Upper lobe of left lung (tissue), 6 donors: ENCODE results near the gene RPL5. TPM values are rescaled to one million over a fixed set of nuclear protein-coding genes. Genes with fewer than 3 reads are reported as not detected.

Experiments
- ATAC-seq, 2 donors: fragments of 200-7000 bp; cut with Tn5 transposase; one replicate each; pipeline ENCODE4 v1.9.1; 2022; ENCODE audit warnings: mild to moderate bottlenecking in 2 of 2, moderate library complexity in 2 of 2; ENCODE audit not compliant: low FRiP score in 2 of 2
- DNase-seq, 2 donors: peaks; one replicate each; pipeline ENCODE4 v3.0.0-alpha.2; 2019 to 2020
- H3K27ac ChIP-seq, 4 donors: fragments of 200-600 bp; sonication (generic); one replicate each; pipeline ENCODE4 v1.5.1; 2016 to 2019
- H3K27me3 ChIP-seq, 4 donors: fragments of 200-600 bp; sonication (generic); one replicate each; pipeline ENCODE4 v1.5.1; 2017 to 2019
- H3K36me3 ChIP-seq, 4 donors: fragments of 200-600 bp; sonication (generic); one replicate each; pipeline ENCODE4 v1.5.1; 2016 to 2019
- H3K4me1 ChIP-seq, 4 donors: fragments of 200-600 bp; sonication (generic); one replicate each; pipeline ENCODE4 v1.5.1; 2018 to 2019
- H3K4me3 ChIP-seq, 4 donors: fragments of 200-600 bp; sonication (generic); one replicate each; pipeline ENCODE4 v1.5.1; 2017 to 2019; ENCODE audit warnings: mild to moderate bottlenecking in 2 of 4, moderate library complexity in 1 of 4
- H3K9me3 ChIP-seq, 4 donors: fragments of 200-600 bp; sonication (generic); one replicate each; pipeline ENCODE4 v1.5.1; 2018 to 2019
- EP300 ChIP-seq, 4 donors: sonication (generic); formaldehyde crosslinking; IDR thresholded peaks; one replicate each; pipeline ENCODE4 v1.5.1; 2017; ENCODE audit warnings: antibody characterized with exemption in 4 of 4, control low read depth in 2 of 4
- POLR2A ChIP-seq, 4 donors: fragments of 450-650 bp; IDR thresholded peaks; one replicate each; pipeline ENCODE4 v1.5.1; 2016 to 2017; ENCODE audit warnings: antibody characterized with exemption in 4 of 4, mild to moderate bottlenecking in 2 of 4
- POLR2AphosphoS5 ChIP-seq, 2 donors: sonication (generic); formaldehyde crosslinking; IDR thresholded peaks; one replicate each; pipeline ENCODE4 v1.5.1; 2017; ENCODE audit warnings: antibody characterized with exemption in 2 of 2
- WGBS, 2 donors: methylation state at CpG; one replicate each; pipeline ENCODE4 v1.1.5; 2017 to 2018; 5-methylcytosine and 5-hydroxymethylcytosine counted together
- total RNA-seq, 6 donors: library from RNA; depleted of rRNA in 4 of 6; stranded (reverse); fragments of >200 nt in 4 of 6; gene quantifications; one replicate each; pipeline versions ENCODE4 v1.1.0 to v1.2.1, GENCODE V29; 2016 to 2021
- TF ChIP-seq, protein P1 (sequence below), 6 experiments: fragments of 450-650 bp in 4 of 6; fragments of 200-600 bp in 2 of 6; sonication (generic) in 2 of 6; IDR thresholded peaks; one replicate each; pipeline ENCODE4 v1.5.1; 2016 to 2019; ENCODE audit warnings: antibody characterized with exemption in 6 of 6
- donor health status: DM: no; HTN: no; CAD: no; lungs with moderate emphysema.
- donor health status: DM: no; HTN: yes; CAD: no; lungs with severe emphysema.

RPL5 gene
- total RNA-seq, 6 donors from 2014 or later: 716 to 1,207 (median 813) TPM

DNA sequence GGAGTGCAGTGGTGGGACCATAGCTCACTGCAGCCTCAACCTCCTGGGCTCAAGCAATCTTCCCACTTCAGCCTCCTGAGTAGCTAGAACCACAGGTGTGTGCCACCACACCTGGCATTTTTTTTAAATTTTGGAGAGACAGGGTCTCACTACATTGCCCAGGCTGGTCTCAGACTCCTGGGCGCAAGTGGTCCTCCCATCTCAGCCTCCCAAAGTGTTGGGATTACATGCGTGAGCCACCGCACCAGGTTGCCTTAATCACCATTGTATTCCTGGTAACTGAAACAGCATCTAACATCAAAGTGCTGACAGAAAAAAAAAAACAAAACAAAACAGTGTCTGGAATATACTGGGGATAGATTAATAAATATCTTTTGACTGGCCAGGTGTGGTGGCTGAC is 18.2 kb downstream of the RPL5 start:
- Histone ChIP-seq H3K9me3 (no peaks in the 10 kb centered on the region), H3K27me3 (no peaks in the 10 kb centered on the region), H3K4me1 (peaks cover 2 to 18% (median 9%) of the 10 kb centered on the region in 4 donors), H3K4me3 (no peak overlapping the region), H3K36me3 (no peaks in the 10 kb centered on the region), H3K27ac (no peak overlapping the region)
- no peak for TF ChIP-seq POLR2A (IDR thresholded peaks at IDR 0.05)
- TF ChIP-seq, protein P1, sequence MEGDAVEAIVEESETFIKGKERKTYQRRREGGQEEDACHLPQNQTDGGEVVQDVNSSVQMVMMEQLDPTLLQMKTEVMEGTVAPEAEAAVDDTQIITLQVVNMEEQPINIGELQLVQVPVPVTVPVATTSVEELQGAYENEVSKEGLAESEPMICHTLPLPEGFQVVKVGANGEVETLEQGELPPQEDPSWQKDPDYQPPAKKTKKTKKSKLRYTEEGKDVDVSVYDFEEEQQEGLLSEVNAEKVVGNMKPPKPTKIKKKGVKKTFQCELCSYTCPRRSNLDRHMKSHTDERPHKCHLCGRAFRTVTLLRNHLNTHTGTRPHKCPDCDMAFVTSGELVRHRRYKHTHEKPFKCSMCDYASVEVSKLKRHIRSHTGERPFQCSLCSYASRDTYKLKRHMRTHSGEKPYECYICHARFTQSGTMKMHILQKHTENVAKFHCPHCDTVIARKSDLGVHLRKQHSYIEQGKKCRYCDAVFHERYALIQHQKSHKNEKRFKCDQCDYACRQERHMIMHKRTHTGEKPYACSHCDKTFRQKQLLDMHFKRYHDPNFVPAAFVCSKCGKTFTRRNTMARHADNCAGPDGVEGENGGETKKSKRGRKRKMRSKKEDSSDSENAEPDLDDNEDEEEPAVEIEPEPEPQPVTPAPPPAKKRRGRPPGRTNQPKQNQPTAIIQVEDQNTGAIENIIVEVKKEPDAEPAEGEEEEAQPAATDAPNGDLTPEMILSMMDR (IDR thresholded peaks at IDR 0.05): no peak
- no peak for TF ChIP-seq EP300 (IDR thresholded peaks at IDR 0.05)
- no peak for TF ChIP-seq POLR2AphosphoS5 (IDR thresholded peaks at IDR 0.05)
- 95 to 98% methylated on average over 3 of the region's 3 CpGs for WGBS, 2 donors
- ATAC-seq: no peak
- DNase-seq: no peak

DNA sequence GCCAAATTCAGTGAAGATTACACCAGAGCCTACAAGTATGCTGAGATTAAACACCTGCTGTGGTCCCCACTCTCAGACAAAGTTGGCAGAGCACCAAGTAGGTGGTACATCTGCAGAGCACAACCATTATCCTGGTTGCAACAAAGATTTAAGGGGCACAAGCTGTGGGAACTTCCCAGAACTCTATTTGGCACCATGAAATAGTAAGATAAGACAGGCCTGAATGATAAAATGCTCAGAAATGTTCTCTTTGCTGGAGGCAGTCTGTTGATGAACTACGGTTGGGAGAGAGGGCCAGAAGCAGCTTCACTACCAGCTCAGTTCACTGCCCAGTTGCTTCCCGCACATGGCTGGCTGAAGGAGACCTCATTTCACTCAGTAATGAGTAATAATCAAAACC is 19.9 kb downstream of the RPL5 start:
- H3K4me1 ChIP-seq: peaks cover 2 to 18% (median 9%) of the 10 kb centered on the region in 4 donors
- H3K27me3 ChIP-seq: no peaks in the 10 kb centered on the region
- H3K27ac ChIP-seq: no peak overlapping the region
- ATAC-seq: no peak
- no peak for DNase-seq
- no peaks in the 10 kb centered on the region for H3K9me3 ChIP-seq
- TF ChIP-seq EP300 (IDR thresholded peaks at IDR 0.05): no peak
- no peak for TF ChIP-seq POLR2AphosphoS5 (IDR thresholded peaks at IDR 0.05)
- TF ChIP-seq, protein P1 (IDR thresholded peaks at IDR 0.05): no peak
- TF ChIP-seq POLR2A (IDR thresholded peaks at IDR 0.05): no peak
- 73 to 78% methylated on average over 2 of the region's 2 CpGs for WGBS, 2 donors
- H3K4me3 ChIP-seq: no peak overlapping the region
- no peaks in the 10 kb centered on the region for H3K36me3 ChIP-seq

DNA sequence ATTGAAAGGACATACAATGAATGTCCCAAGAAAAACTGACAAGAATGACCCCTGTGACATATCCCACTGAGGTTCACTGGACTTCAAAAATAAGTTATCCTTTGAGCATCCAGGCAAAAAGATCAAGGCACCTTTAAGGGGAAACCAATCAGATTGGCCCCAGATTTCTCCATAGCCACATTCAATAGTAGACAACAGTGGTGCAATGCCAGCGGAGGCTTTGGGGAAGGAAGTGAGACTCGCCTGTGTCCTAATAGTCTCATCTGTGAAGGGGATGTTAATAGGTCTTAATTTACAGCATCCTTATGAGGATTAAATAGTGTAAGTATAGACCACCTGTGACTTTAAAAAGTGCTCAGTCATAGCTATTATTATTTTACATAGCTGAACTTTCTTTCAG is 21.5 kb downstream of the RPL5 start:
- DNase-seq: peak in 1 of 2 donors; percentile 44
- Histone ChIP-seq H3K4me1 (peaks cover 2 to 18% (median 9%) of the 10 kb centered on the region in 4 donors), H3K36me3 (no peaks in the 10 kb centered on the region), H3K4me3 (no peak overlapping the region), H3K27me3 (no peaks in the 10 kb centered on the region), H3K27ac (no peak overlapping the region), H3K9me3 (no peaks in the 10 kb centered on the region)
- no peak for TF ChIP-seq POLR2AphosphoS5 (IDR thresholded peaks at IDR 0.05)
- peak in 1 of 2 donors; percentile 70 for ATAC-seq
- 57 to 76% methylated on average over 2 of the region's 2 CpGs for WGBS, 2 donors

DNA sequence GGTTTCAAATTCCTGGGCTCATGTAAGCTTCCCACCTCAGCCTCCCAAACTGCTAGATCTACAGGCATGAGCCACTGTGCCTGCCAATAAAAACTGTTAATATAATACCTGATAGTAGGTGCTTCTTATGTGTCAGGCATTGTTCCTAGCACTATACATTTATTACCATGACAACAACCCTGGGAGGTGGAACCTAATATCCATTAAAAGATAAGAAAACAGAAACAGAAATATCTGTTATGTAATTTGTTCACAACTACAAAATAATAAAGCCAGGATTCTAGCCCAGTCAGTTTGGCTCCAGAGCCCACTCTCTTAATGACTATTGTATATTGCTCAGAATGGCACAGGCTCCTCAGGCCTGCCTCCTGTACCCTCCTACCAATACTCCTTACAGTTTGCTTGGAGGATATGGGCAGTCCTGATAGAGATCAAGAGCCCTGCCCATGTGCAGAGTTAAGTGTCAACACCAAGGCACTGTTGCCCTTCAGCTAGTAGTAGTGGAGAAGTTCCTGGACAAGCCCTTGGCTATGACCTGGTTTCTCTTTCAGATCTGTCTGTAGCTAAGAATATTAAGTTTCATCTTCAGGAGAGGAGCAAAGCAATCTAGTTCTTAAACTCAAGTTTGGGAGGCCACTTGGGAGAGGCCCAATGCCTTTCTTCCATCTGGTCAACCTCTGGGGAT is 22.4 kb downstream of the RPL5 start:
- no peak for DNase-seq
- no peak for ATAC-seq
- H3K4me1 ChIP-seq: peaks cover 2 to 26% (median 9%) of the 10 kb centered on the region in 4 donors
- H3K9me3 ChIP-seq: no peaks in the 10 kb centered on the region
- no peaks in the 10 kb centered on the region for H3K36me3 ChIP-seq
- H3K27me3 ChIP-seq: no peaks in the 10 kb centered on the region
- H3K27ac ChIP-seq: peak overlapping the region in 1 of 4 donors; percentile 10
- TF ChIP-seq, protein P1 (IDR thresholded peaks at IDR 0.05): no peak
- TF ChIP-seq POLR2AphosphoS5 (IDR thresholded peaks at IDR 0.05) (no peak), EP300 (IDR thresholded peaks at IDR 0.05) (no peak), POLR2A (IDR thresholded peaks at IDR 0.05) (no peak)
- no peak overlapping the region for H3K4me3 ChIP-seq

DNA sequence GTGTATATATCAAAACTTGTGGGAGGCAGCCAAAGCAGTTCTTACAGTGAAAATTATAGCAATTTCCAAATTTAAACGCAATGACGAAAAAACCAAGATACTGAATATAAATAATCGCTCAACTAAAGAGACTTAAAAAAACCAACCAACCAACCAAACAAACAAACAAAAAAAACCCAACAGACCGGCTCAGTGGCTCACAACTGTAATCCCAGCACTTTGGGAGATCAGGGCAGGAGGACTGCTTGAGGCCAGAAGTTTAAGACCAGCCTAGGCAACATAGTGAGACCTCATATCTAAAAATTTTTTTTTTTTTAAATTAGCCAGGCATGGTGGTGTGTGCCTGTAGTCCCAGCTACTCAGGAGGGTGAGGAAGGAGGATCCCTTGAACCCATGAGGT is 23.4 kb downstream of the RPL5 start:
- DNase-seq (no peak), ATAC-seq (no peak)
- H3K27me3 ChIP-seq: no peaks in the 10 kb centered on the region
- TF ChIP-seq EP300 (IDR thresholded peaks at IDR 0.05) (no peak), POLR2A (IDR thresholded peaks at IDR 0.05) (no peak), POLR2AphosphoS5 (IDR thresholded peaks at IDR 0.05) (no peak)
- TF ChIP-seq, protein P1 (IDR thresholded peaks at IDR 0.05): no peak
- H3K4me1 ChIP-seq: peaks cover 2 to 28% (median 9%) of the 10 kb centered on the region in 4 donors
- H3K36me3 ChIP-seq: no peaks in the 10 kb centered on the region
- no peak overlapping the region for H3K4me3 ChIP-seq
- H3K27ac ChIP-seq: no peak overlapping the region
- WGBS, 2 donors: 98 to 100% methylated on average over 4 of the region's 4 CpGs
- no peaks in the 10 kb centered on the region for H3K9me3 ChIP-seq
